Stimulated activated CD8-positive, alpha-beta memory T cell treated with anti-CD3 and anti-CD28 coated beads, Interleukin-15, amount 100 ng/mL, for 48 hours (primary cell): ENCODE data around the gene PROZ.
"Not testable (repeated sequence)": the region's sequence is repeated elsewhere in the genome, so short reads cannot be mapped to it uniquely, and the experiment has no call there.

ENCODE experiments used
- DNase-seq, 2 donors: peaks; one replicate each; pipeline ENCODE4 v3.0.0-alpha.2; 2020; ENCODE audit warnings: low read depth in 2 of 2

PROZ gene

GRCh38 chr13:113157206-113157928 lies 1.1 kb upstream of the PROZ start:
- no peak for DNase-seq

GRCh38 chr13:113158946-113159345 lies 498 bp downstream of the PROZ start:
- DNase-seq = no peak

GRCh38 chr13:113159701-113160100 lies 1.3 kb downstream of the PROZ start:
- no peak for DNase-seq

GRCh38 chr13:113160983-113161382 lies 2.5 kb downstream of the PROZ start:
- no peak for DNase-seq

DNA sequence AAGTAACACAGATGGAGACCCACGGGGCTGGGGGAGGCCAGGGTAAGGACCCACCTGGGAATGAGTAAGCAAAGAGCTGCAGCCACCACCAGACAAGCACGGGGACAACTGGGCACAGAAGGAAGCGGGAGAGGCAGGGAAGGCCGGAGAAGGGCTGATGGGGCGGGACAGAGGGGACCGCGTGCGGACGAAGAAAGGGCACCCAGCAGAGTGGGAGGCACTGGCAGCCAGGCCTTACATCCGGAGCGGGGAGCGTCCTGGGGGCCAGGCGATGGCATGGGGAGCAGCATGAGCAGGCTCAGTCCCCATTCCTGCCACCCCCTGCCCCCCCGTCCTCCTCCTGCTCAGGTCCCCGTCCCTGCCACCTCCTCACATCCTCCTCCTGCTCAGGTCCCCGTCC lies 3.0 kb downstream of the PROZ start:
- no peak for DNase-seq

DNA sequence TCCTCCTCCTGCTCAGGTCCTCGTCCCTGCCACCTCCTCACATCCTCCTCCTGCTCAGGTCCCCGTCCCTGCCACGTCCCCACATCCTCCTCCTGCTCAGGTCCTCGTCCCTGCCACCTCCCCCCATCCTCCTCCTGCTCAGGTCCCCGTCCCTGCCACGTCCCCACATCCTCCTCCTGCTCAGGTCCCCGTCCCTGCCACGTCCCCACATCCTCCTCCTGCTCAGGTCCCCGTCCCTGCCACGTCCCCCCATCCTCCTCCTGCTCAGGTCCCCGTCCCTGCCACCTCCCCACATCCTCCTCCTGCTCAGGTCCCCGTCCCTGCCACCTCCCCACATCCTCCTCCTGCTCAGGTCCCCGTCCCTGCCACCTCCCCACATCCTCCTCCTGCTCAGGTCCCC lies 3.5 kb downstream of the PROZ start:
- not testable (repeated sequence) for DNase-seq

DNA sequence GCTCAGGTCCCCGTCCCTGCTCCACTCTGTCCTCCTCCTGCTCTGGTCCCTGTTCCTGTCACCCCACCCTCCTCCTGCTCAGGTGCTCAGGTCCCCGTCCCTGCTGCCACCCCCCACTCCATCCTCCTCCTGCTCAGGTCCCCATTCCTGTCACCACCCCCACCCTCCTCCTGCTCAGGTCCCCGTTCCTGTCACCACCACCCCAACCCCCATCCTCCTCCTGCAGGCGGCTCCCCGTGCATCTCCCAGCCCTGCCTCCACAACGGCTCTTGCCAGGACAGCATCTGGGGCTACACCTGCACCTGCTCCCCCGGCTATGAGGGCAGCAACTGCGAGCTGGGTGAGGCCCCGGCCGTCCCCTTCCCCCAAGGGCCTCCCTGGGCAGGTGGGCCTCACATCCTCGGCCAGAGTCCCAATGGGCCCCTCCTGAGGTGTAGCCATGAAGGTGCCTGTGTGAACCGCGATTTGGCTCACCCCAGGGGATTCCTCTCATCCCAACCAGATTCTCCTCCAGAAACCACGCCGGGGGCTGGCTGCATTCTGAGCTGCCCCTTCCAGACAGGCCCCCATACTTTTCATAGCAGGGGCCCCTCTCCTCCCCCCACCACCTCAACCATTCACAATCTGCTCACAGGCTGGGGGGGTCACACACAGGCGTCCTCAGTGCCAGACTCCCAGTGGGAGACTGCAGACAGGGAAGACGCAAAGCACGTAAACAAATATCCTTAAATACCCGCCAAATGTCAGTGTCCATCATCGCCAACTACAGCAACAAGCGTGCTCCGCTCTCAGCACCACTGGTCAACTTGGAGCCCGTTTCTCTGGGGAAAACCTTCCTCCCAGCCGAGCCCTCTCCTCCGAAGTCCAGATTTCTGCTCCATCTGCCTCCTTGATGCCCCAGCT lies 4.6 kb downstream of the PROZ start:
- no peak for DNase-seq

DNA sequence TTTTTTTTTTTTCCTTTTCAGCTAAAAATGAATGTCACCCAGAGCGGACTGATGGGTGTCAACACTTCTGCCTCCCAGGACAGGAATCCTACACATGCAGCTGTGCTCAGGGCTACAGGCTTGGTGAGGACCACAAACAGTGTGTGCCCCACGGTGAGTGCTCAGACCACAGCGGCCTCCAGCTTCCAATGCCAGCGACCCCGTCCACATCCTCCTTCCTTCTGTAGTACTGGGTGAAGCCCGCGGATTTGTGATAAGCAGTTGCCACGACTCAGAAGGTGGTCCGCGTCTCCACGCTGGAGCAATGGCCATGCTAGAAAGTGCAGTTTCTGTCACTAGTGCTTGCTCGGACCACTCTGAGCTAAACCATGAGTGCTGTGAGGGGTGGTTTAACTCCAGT lies 6.0 kb downstream of the PROZ start:
- no peak for DNase-seq

- DNase-seq = peak in 1 of 2 donors; percentile 35
These were observed 7.8 kb downstream of the PROZ start for GRCh38 chr13:113166266-113166665.

GRCh38 chr13:113166681-113167080 lies 8.2 kb downstream of the PROZ start:
- no peak for DNase-seq

DNA sequence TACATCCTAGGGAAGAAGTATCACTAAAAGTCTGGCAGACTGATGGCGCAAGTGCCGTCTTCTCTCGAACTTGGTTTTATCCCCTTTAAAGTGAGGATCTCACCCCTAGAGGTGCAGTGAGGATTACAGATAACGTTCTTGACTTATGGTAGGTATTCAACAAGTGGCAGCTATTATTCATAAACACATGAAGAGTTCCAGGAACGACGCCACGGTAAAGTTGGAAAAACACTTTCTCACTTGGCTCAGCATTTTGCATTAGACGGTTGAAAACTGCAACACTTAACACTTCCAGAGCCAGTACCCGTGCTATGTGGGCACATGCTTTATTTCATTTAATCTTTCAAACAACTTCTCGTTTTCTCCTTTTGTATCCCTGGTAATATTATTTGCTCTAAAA lies 8.7 kb downstream of the PROZ start:
- DNase-seq = no peak

DNA sequence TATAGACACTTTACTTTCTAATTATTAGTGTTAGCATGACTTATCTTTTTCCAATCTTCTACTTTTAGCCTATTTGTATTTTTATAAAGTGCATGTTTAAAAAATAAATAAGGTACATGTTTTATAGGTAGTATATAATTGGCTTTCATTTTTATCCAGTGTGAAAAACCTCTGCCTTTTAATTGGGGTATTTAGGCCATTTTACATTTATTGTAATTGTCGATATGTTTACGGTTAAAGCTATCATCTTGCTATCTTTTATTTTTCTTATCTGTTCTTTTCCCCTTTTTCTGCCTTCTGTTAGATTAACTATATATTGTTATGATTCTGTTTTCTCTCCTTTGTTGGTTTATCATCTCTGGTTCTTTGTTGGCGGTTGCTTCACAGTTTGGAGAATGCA lies 9.1 kb downstream of the PROZ start:
- no peak for DNase-seq

GRCh38 chr13:113168211-113168610 lies 9.8 kb downstream of the PROZ start:
- DNase-seq = no peak

DNA sequence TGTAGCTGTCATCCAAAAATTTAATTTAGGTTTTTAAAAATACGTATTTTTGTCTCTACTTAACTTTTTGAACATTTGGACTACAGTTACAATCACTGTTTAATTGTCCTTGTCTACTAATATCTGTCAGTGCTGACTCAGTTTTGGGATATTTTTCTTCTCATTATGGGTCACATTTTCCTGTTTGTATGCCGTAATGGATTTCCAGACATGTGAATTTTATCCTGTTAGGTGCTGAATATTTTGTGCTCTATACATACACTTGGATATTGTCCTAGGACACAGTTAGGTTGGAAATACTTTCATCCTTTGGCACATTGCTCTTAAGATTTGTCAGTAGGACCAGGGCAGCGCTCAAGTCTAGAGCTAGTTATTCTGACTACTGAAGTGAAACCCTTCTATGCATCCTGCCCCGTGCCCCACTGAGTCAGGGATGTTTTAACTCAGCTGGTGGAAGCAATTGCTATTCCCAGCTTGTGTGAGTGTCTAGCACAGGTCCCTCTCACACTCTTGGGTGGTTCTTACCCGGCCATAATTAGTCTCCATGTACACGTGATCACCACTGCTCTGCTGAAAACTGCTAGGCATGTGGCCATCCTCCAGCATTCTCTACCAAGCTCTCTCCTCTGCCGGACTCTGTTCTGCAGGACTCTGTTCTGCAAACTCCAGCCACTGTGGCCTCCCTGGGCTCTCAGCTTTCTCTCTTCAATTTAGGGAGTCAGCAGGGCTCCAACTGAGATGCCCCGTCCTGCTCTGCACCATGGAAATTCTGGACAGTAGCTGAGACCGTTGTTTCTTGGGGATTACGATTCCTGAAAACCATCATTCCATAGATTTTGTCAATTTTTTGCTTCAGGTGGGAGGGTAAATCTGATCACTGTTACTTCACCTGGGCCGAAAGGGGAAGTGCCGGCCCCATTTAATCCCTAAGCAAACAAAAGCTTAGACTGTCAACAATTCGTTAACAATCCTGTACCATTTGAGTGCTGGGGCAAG lies 11.1 kb downstream of the PROZ start:
- DNase-seq = no peak

DNA sequence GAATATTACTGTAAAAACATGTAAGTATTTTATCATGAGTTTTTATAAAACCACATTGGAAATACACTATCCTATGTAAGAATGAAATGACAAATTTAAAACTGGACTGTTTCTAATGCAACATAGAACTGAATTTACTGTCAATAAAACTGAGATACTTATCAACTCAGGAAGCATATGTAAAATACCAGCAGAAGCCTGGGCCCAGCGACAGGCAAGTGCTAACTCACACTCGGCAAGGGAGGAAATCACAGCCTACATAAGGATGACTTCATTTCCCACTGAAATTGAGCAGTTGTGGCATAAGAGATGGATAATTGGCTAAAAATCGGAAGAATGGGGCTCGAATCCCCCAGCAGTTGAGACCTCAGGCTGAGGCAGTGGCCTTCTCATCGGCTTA lies 12.1 kb downstream of the PROZ start:
- no peak for DNase-seq

- no peak for DNase-seq
These were observed 13.0 kb downstream of the PROZ start for GRCh38 chr13:113171250-113172125.

- no peak for DNase-seq
These were observed 14.0 kb downstream of the PROZ start for GRCh38 chr13:113172419-113172926.

GRCh38 chr13:113176280-113176679 lies 17.8 kb downstream of the PROZ start:
- DNase-seq = no peak

DNA sequence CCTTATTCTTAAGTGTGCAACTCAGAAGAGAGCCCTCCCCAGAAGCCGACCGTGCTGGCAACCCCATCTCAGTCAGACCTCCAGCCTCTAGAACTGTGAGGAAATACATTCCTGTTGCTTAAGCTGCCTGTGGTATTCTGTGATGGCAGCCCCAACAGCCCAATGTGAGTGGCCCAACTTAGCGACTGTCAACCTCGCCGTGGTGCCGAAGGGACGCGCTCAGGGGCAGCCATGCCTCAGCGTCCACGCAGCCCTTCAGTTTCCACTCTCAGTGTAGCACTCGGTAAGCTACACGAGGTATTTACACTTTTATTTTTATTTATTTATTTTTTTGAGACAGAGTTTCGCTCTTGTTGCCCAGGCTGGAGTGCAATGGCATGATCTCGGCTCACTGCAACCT lies 18.4 kb downstream of the PROZ start:
- no peak for DNase-seq

DNA sequence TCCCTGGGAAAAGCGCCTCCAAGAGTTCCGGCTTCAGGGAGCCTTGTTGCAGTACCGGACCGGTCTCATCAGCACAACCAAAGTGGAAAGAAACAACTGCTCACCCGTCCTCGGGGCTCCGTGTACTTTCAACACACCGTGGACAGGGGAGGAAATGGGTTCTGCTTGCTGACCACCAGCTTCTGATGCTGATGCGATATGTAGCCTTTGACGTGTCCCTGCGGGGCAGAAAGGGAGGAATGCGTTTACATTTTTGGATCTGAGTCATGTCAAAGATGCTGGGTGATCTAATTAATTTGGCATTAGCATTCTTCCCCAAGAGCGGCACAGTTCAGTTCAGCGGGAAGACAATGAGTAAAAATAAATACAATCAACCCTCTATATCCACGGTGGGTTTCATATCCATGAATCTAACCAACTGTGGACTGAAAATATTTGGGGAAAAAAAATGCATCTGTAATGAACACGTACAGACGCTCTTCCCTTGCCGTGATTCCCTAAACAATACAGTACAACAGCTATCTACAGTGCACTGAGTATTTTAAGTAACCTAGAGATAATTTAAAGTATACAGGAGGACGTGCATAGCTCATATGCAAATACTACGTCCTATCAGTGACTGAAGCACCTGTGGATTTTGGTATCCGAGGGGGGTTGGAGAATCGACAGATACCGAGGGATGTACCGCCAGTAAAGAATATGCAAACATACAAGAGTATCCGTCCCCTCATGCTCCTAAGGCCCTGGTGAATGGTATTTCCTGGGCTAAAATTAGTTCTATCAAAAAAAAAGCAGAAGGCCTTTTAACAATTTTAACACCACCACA lies 19.8 kb downstream of the PROZ start:
- no peak for DNase-seq
